ENCODE results near the gene CHMP3.

GRCh38 chr2:86513948-86514660, 49.1 kb downstream of the CHMP3 start:
- TF ChIP-seq CTCF (conservative IDR thresholded peaks at IDR 0.05) (no peak), ZFX (IDR thresholded peaks at IDR 0.05) (no peak)
